HCT116 (cell line): ENCODE results near the gene GPR62. TPM values are rescaled to one million over a fixed set of nuclear protein-coding genes. Genes with fewer than 3 reads are reported as not detected.

Source experiments
- ATAC-seq: fragments of 200-7000 bp; cut with Tn5 transposase; 2 replicates; pipeline ENCODE4 v1.9.1; 2020; ENCODE audit warnings: mild to moderate bottlenecking, moderate library complexity
- BruUV-seq: library from RNA; stranded (reverse); fragments of 400-500 nt; replicated peaks from 2 replicates; lab custom pipeline; 2021; lab: Mats Ljungman, UMichigan
- CTCF ChIA-PET: fragments of 300-600 bp; sonication (Branson Sonifier 250); formaldehyde crosslinking; loops from one replicate; lab custom pipeline; 2021; ENCODE audit warnings: antibody characterized with exemption; lab: Charles Lee
- POLR2A ChIA-PET: fragments of 300-600, 350-600 bp; sonication (Branson Sonifier 250); formaldehyde crosslinking; loops from one replicate; lab custom pipeline; 2021; ENCODE audit warnings: antibody characterized with exemption; lab: Charles Lee
- RAD21 ChIA-PET, 2 experiments: fragments of 300-600 bp; sonication (Branson Sonifier 250); formaldehyde crosslinking; loops; one replicate each; lab custom pipeline; 2023; ENCODE audit warnings: low total read pairs in 2 of 2; ENCODE audit not compliant: uncharacterized antibody in 2 of 2, unreplicated experiment in 2 of 2, low non-redundant PET in 1 of 2; lab: Charles Lee
- DNase-seq: peaks from one replicate; pipeline ENCODE4 v3.0.0-alpha.2; 2010; ENCODE audit warnings: low read depth, low spot score
- H2AFZ ChIP-seq: fragments of 200-600 bp; shearing (Covaris generic), sonication (generic); 2 replicates; pipeline ENCODE4 v1.6.1; 2017; ENCODE audit warnings: low read depth, mixed run types, mixed read lengths, antibody characterized with exemption, low read length; ENCODE audit not compliant: poor library complexity, severe bottlenecking
- H3K27ac ChIP-seq: 2 replicates; pipeline ENCODE4 v1.5.1; 2012; ENCODE audit warnings: low read depth, low read length
- H3K27me3 ChIP-seq: fragments of 200-600 bp; sonication (generic); 2 replicates; pipeline ENCODE4 v1.6.1; 2016; ENCODE audit warnings: mixed run types, low read length, mixed read lengths; ENCODE audit not compliant: insufficient read depth
- H3K36me3 ChIP-seq, 2 experiments: fragments of 200-500 bp in 1 of 2; fragments of 200-600 bp in 1 of 2; sonication (Bioruptor generic) in 1 of 2; sonication (generic) in 1 of 2; 2 replicates each; pipeline versions ENCODE4 v1.5.1 to v1.6.1; 2014 to 2016; ENCODE audit warnings: low read length in 2 of 2, inconsistent platforms in 1 of 2, mixed read lengths in 1 of 2, mixed run types in 1 of 2; ENCODE audit not compliant: insufficient read depth in 2 of 2, control insufficient read depth in 1 of 2
- H3K4me1 ChIP-seq, 2 experiments: fragments of 200-600 bp in 1 of 2; sonication (generic) in 1 of 2; 2 replicates each; pipeline versions ENCODE4 v1.5.1 to v1.6.1; 2012 to 2017; ENCODE audit warnings: low read length in 2 of 2, inconsistent platforms in 1 of 2, mild to moderate bottlenecking in 1 of 2, mixed read lengths in 1 of 2, mixed run types in 1 of 2, moderate library complexity in 1 of 2; ENCODE audit not compliant: insufficient read depth in 2 of 2, control insufficient read depth in 1 of 2
- H3K4me2 ChIP-seq: fragments of 200-600 bp; sonication (generic); 2 replicates; pipeline ENCODE4 v1.6.1; 2017; ENCODE audit warnings: mixed run types, low read length, mixed read lengths
- H3K4me3 ChIP-seq, 2 experiments: fragments of 200-600 bp in 1 of 2; sonication (generic) in 1 of 2; replicated peaks in 1 of 2; 2 replicates each; pipeline ENCODE4 v1.5.1; 2011 to 2016; ENCODE audit warnings: low read length in 2 of 2, control low read depth in 1 of 2, low read depth in 1 of 2, mild to moderate bottlenecking in 1 of 2, mixed read lengths in 1 of 2, mixed run types in 1 of 2
- H3K79me2 ChIP-seq: fragments of 200-600 bp; sonication (generic); 2 replicates; pipeline ENCODE4 v1.6.1; 2017; ENCODE audit warnings: mild to moderate bottlenecking, mixed run types, low read length, moderate library complexity, mixed read lengths; ENCODE audit not compliant: insufficient read depth
- H3K9ac ChIP-seq: fragments of 200-600 bp; sonication (generic); 2 replicates; pipeline ENCODE4 v1.6.1; 2016; ENCODE audit warnings: low read length, mixed read lengths
- H3K9me2 ChIP-seq: fragments of 200-600 bp; sonication (generic), shearing (Covaris generic); 2 replicates; pipeline ENCODE4 v1.6.1; 2017; ENCODE audit warnings: mixed run types, mild to moderate bottlenecking, moderate library complexity; ENCODE audit not compliant: insufficient read depth
- H3K9me3 ChIP-seq, 2 experiments: fragments of 200-500 bp in 1 of 2; fragments of 200-600 bp in 1 of 2; sonication (Bioruptor generic) in 1 of 2; sonication (generic) in 1 of 2; 2 replicates each; pipeline ENCODE4 v1.6.1; 2014 to 2017; ENCODE audit warnings: low read length in 2 of 2, mixed read lengths in 2 of 2, inconsistent platforms in 1 of 2, low read depth in 1 of 2, mild to moderate bottlenecking in 1 of 2, mixed run types in 1 of 2, moderate library complexity in 1 of 2; ENCODE audit not compliant: control insufficient read depth in 1 of 2, insufficient read depth in 1 of 2
- H4K20me1 ChIP-seq: fragments of 200-600 bp; sonication (generic), shearing (Covaris generic); 2 replicates; pipeline ENCODE4 v1.6.1; 2017; ENCODE audit warnings: mixed run types, mild to moderate bottlenecking, moderate library complexity; ENCODE audit not compliant: insufficient read depth
- ATF3 ChIP-seq: IDR thresholded peaks from 2 replicates; pipeline ENCODE4 v1.6.1; 2012
- CBX3 ChIP-seq: IDR thresholded peaks from 2 replicates; pipeline ENCODE4 v1.6.1; 2012; ENCODE audit warnings: low read depth
- EZH2 ChIP-seq: fragments of 200-600 bp; sonication (generic); IDR thresholded peaks from 2 replicates; pipeline ENCODE4 v1.6.1; 2017; ENCODE audit warnings: antibody characterized with exemption, mixed run types
- FOSL1 ChIP-seq: IDR thresholded peaks from 2 replicates; pipeline ENCODE4 v1.6.1; 2012; ENCODE audit warnings: low read depth
- POLR2A ChIP-seq: IDR thresholded peaks from 2 replicates; pipeline ENCODE4 v1.7.0; 2011; ENCODE audit warnings: borderline replicate concordance; ENCODE audit not compliant: insufficient read depth, insufficient read length; ENCODE audit errors: extremely low read depth
- POLR2AphosphoS5 ChIP-seq: IDR thresholded peaks from 2 replicates; pipeline ENCODE4 v1.6.1; 2011; ENCODE audit warnings: mild to moderate bottlenecking, low read depth, low read length, moderate library complexity
- RAD21 ChIP-seq: IDR thresholded peaks from 2 replicates; pipeline ENCODE4 v1.6.1; 2012; ENCODE audit warnings: low read depth, mild to moderate bottlenecking
- REST ChIP-seq: IDR thresholded peaks from 2 replicates; pipeline ENCODE4 v1.6.1; 2012; ENCODE audit warnings: low read depth
- SP1 ChIP-seq: IDR thresholded peaks from 2 replicates; pipeline ENCODE4 v1.6.1; 2012; ENCODE audit warnings: low read depth
- YY1 ChIP-seq: IDR thresholded peaks from 2 replicates; pipeline ENCODE4 v1.6.1; 2011; ENCODE audit warnings: low read length, low read depth, moderate library complexity, mild to moderate bottlenecking; ENCODE audit not compliant: insufficient replicate concordance; ENCODE audit errors: extremely low read depth
- ZFX ChIP-seq: fragments of 450-650 bp; IDR thresholded peaks from 2 replicates; pipeline ENCODE4 v1.6.1; 2017
- ZNF274 ChIP-seq: fragments of 200-500 bp; sonication (Bioruptor generic); IDR thresholded peaks from 2 replicates; pipeline ENCODE4 v1.6.1; 2014; ENCODE audit warnings: mild to moderate bottlenecking, low read depth, low read length, inconsistent platforms
- intact Hi-C: fragments of 100-400 bp; cut with micrococcal nuclease; formaldehyde crosslinking; loops from 2 replicates; pipeline ENCODE4 v1.10.0; 2022
- total RNA-seq: library from RNA; stranded (reverse); gene quantifications from one replicate; pipeline ENCODE4 v1.2.1, GENCODE V29; 2021; ENCODE audit not compliant: unreplicated experiment
- TF ChIP-seq, protein P1 (sequence below): IDR thresholded peaks from 2 replicates; pipeline ENCODE4 v1.6.1; 2012

GPR62 gene
- total RNA-seq, 1 experiment from 2014 or later: not detected

GRCh38 chr3:51968883-51969678 is 13.9 kb downstream of the GPR62 start:
- H3K27me3 ChIP-seq: no peaks in the 10 kb centered on the region
- H3K9ac ChIP-seq: no peak overlapping the region
- H4K20me1 ChIP-seq: 0 out of 2 replicates have a peak, but pooled peaks cover 4% of the 10 kb centered on the region
- ATAC-seq (no peak), DNase-seq (no peak)
- peak overlapping the region; percentile 99 for H3K4me2 ChIP-seq
- ChIA-PET CTCF (interaction anchor here (1.1 to 1.4 kb wide), 2 partner anchors 13 to 26 kb away, joined by 5 to 6 read pairs; partner anchors contain the start of gene ACY1), POLR2A (interaction anchor here (1.0 to 1.6 kb wide), 3 partner anchors 14 to 27 kb away, joined by 3 to 5 read pairs (median 3); partner anchors contain the start of genes RPL29 and RRP9), RAD21 (no interaction called here)
- H2AFZ ChIP-seq: no peak overlapping the region
- no peaks in the 10 kb centered on the region for H3K9me3 ChIP-seq
- H3K36me3 ChIP-seq: peaks cover 5 to 18% of the 10 kb centered on the region in 2 experiments; a peak in 2 of 4 replicates
- peak overlapping the region; percentile 82 for H3K27ac ChIP-seq
- TF ChIP-seq CBX3: no peak
- no peak for TF ChIP-seq YY1
- TF ChIP-seq ZFX: no peak
- no peak for TF ChIP-seq ZNF274
- TF ChIP-seq SP1: no peak
- no peak overlapping the region for H3K4me3 ChIP-seq
- TSS peak; percentile 14 for BruUV-seq
- H3K9me2 ChIP-seq: no peaks in the 10 kb centered on the region
- peaks cover 43% of the 10 kb centered on the region for H3K79me2 ChIP-seq
- intact Hi-C loops: no loop called here
- peaks cover 26 to 62% of the 10 kb centered on the region in 2 experiments for H3K4me1 ChIP-seq

DNA sequence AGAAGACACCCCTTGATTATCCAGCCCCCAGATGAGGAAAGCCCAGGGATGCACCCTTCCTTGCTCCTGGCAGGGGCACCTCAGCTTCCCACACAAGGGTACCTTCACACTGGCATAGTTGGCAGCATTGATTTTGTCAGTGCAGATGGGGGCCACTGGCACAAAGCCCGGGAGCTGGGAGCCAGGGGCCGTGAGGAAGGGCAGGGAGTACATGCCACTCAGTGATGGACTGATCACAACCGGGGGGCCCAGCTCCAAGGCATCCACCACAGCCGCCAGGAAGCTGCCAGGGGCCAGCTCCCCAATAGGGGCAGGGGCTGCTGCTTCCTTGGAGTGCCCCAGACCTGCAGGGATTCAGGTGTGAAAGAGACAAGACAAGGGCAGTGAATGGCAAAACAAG is 14.7 kb downstream of the GPR62 start:
- H3K36me3 ChIP-seq: peaks cover 5 to 18% of the 10 kb centered on the region in 2 experiments; a peak in 2 of 4 replicates
- peaks cover 32 to 69% of the 10 kb centered on the region in 2 experiments for H3K4me1 ChIP-seq
- POLR2A ChIA-PET: interaction anchor here (0.7 to 1.6 kb wide), 2 partner anchors 13 to 28 kb away, joined by 3 to 5 read pairs; partner anchors contain the start of gene RRP9
- no peak overlapping the region for H3K4me3 ChIP-seq
- intact Hi-C loops: no loop called here
- no peak overlapping the region for H2AFZ ChIP-seq
- DNase-seq (no peak), ATAC-seq (no peak)
- no TSS peak for BruUV-seq
- H3K9ac ChIP-seq: 0 out of 2 replicates have a peak overlapping the region, but pooled peaks have one; percentile 7
- CTCF ChIA-PET: interaction anchor here (1.1 to 1.4 kb wide), 2 partner anchors 12 to 27 kb away, joined by 5 to 6 read pairs; partner anchors contain the start of gene ACY1
- no peaks in the 10 kb centered on the region for H3K9me2 ChIP-seq
- RAD21 ChIA-PET: no interaction called here
- peak overlapping the region; percentile 82 for H3K27ac ChIP-seq
- H3K27me3 ChIP-seq: no peaks in the 10 kb centered on the region
- H3K9me3 ChIP-seq: no peaks in the 10 kb centered on the region
- peaks cover 43% of the 10 kb centered on the region for H3K79me2 ChIP-seq
- H3K4me2 ChIP-seq: peak overlapping the region; percentile 28; the same call in 1 of the 2 replicates
- H4K20me1 ChIP-seq: 0 out of 2 replicates have a peak, but pooled peaks cover 4% of the 10 kb centered on the region
- no peak for TF ChIP-seq SP1
- TF ChIP-seq EZH2: no peak
- no peak for TF ChIP-seq ATF3
- TF ChIP-seq RAD21: no peak
- no peak for TF ChIP-seq POLR2AphosphoS5
- TF ChIP-seq POLR2A: no peak
- no peak for TF ChIP-seq CBX3
- no peak for TF ChIP-seq REST
- TF ChIP-seq, protein P1, sequence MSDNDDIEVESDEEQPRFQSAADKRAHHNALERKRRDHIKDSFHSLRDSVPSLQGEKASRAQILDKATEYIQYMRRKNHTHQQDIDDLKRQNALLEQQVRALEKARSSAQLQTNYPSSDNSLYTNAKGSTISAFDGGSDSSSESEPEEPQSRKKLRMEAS: no peak
- TF ChIP-seq FOSL1: no peak
- no peak for TF ChIP-seq ZFX
